ENCODE results near the gene SNAPC4. TPM values are rescaled to one million over a fixed set of nuclear protein-coding genes. Genes with fewer than 3 reads are reported as not detected.

The SNAPC4 gene
- total and polyA plus RNA-seq, 10 donors = 4.6 to 14.5 (median 10.1) TPM

- intact Hi-C loops (cut with DNase I; ENCODE audit: low total_unique reads) = no loop called here
- peak; percentile 87 for DNase-seq
- Histone ChIP-seq H3K9me3 (no peaks in the 10 kb centered on the region), H3K27ac (peak overlapping the region; percentile 46 to 89 (median 86)), H3K4me1 (peaks cover 24 to 78% (median 61%) of the 10 kb centered on the region in 6 donors), H3K36me3 (peaks cover 4 to 64% (median 38%) of the 10 kb centered on the region in 6 donors), H3K27me3 (replicated peaks in 1 of 7) (peaks cover 0 to 7% (median 0%) of the 10 kb centered on the region in 7 donors), H3K4me3 (peak overlapping the region; percentile 66 to 99 (median 97))
- TF ChIP-seq POLR2A (IDR thresholded peaks at IDR 0.05) = no peak
- TF ChIP-seq, protein P1, sequence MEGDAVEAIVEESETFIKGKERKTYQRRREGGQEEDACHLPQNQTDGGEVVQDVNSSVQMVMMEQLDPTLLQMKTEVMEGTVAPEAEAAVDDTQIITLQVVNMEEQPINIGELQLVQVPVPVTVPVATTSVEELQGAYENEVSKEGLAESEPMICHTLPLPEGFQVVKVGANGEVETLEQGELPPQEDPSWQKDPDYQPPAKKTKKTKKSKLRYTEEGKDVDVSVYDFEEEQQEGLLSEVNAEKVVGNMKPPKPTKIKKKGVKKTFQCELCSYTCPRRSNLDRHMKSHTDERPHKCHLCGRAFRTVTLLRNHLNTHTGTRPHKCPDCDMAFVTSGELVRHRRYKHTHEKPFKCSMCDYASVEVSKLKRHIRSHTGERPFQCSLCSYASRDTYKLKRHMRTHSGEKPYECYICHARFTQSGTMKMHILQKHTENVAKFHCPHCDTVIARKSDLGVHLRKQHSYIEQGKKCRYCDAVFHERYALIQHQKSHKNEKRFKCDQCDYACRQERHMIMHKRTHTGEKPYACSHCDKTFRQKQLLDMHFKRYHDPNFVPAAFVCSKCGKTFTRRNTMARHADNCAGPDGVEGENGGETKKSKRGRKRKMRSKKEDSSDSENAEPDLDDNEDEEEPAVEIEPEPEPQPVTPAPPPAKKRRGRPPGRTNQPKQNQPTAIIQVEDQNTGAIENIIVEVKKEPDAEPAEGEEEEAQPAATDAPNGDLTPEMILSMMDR (IDR thresholded peaks at IDR 0.05 in 8 of 11, conservative IDR thresholded peaks at IDR 0.05 in 3 of 11) = no peak
- TF ChIP-seq POLR2AphosphoS5 (IDR thresholded peaks at IDR 0.05) = peak in 2 of 3 donors; percentile 3 to 27
- 1 to 4% (median 1%) methylated on average over 31 to 91 of the region's 91 CpGs for WGBS, 5 donors
Measured at GRCh38 chr9:136438548-136439480, 38.8 kb upstream of the SNAPC4 start.

DNA sequence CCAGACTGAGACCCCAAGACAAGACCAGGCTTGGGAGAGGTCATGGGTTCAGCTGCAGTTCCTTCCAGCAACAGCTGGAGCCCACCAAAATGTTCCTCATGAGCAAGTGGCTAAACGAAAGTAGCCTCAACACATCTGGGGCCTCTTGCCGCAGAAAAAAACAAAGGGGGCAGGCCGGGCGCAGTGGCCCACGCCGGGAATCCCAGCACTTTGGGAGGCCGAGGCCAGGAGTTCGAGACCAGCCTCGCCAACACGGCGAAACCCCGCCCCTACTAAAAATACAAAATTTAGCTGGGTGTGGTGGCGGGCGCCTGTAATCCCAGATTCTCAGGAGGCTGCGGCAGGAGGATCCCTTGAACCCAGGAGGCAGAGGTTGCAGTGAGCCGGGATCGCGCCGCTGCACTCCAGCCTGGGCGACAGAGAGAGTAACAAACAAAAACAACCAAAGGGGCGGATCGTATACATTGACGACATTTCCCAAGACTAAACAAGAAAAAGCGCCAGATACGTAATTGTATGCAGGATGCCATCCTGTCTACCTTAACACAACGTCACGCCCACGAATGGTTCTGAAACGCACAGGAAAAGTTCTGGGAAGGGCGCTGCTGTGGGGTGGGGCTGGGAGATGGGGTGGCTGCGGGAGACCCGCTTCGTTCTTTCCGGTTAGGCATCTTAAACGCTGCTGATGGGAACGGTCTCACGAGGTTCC is 38.0 kb upstream of the SNAPC4 start:
- Histone ChIP-seq H3K4me1 (peaks cover 24 to 78% (median 61%) of the 10 kb centered on the region in 6 donors), H3K4me3 (peak overlapping the region; percentile 66 to 99 (median 97)), H3K36me3 (peaks cover 0 to 64% (median 32%) of the 10 kb centered on the region in 6 donors), H3K9me3 (no peaks in the 10 kb centered on the region), H3K27ac (peak overlapping the region in 4 of 8 donors; percentile 86 to 89 (median 88)), H3K27me3 (replicated peaks in 1 of 7) (peaks cover 0 to 7% (median 0%) of the 10 kb centered on the region in 7 donors)
- 55 to 62% (median 57%) methylated on average over 37 of the region's 37 CpGs for WGBS, 5 donors
- intact Hi-C loops (cut with DNase I; ENCODE audit: low total_unique reads) = no loop called here
- TF ChIP-seq, protein P1 (IDR thresholded peaks at IDR 0.05 in 8 of 11, conservative IDR thresholded peaks at IDR 0.05 in 3 of 11) = no peak
- TF ChIP-seq POLR2A (IDR thresholded peaks at IDR 0.05) = no peak
- TF ChIP-seq POLR2AphosphoS5 (IDR thresholded peaks at IDR 0.05) = no peak
- no peak for DNase-seq

DNA sequence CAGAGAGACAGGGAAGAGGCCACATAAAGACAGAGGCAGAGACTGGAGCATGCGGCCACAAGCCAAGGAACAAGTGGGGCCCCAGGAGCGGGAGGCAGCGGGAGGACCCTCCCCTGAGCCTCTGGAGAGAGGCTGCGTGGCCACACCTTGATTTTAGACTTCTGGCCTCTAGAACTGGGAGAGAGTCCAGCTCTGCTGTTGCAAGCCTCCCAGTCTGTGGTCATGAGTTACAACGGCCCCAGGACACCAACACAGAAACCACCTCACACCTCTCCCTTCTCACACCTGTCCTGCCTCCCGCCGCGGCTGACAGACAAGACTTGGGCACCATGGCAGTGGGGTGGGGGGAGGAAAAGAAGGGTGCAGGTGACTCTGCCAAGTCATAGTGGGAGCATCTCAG is 37.5 kb upstream of the SNAPC4 start:
- Histone ChIP-seq H3K27me3 (replicated peaks in 1 of 7) (peaks cover 0 to 7% (median 0%) of the 10 kb centered on the region in 7 donors), H3K4me3 (peak overlapping the region in 6 of 8 donors; percentile 66 to 99 (median 97)), H3K36me3 (peaks cover 0 to 64% (median 30%) of the 10 kb centered on the region in 6 donors), H3K27ac (peak overlapping the region in 1 of 8 donors; percentile 87), H3K4me1 (peaks cover 24 to 75% (median 58%) of the 10 kb centered on the region in 6 donors), H3K9me3 (no peaks in the 10 kb centered on the region)
- TF ChIP-seq, protein P1 (IDR thresholded peaks at IDR 0.05 in 8 of 11, conservative IDR thresholded peaks at IDR 0.05 in 3 of 11) = no peak
- TF ChIP-seq POLR2A (IDR thresholded peaks at IDR 0.05) = no peak
- no peak for TF ChIP-seq POLR2AphosphoS5 (IDR thresholded peaks at IDR 0.05)
- intact Hi-C loops (cut with DNase I; ENCODE audit: low total_unique reads) = no loop called here
- DNase-seq = no peak
- 68 to 89% (median 70%) methylated on average over 5 to 8 of the region's 8 CpGs for WGBS, 5 donors
